T-helper 1 cell treated with Interleukin-12 subunit alpha and Interleukin-12 subunit beta and Interleukin-4 antibody, amounts not matched to agents 30 ng/mL and 1 ng/mL, for 36 hours (primary cell): Measurements from ENCODE around the gene MC3R. TPM values are rescaled to one million over a fixed set of nuclear protein-coding genes. Genes with fewer than 3 reads are reported as not detected.
"Not testable (repeated sequence)": the region's sequence is repeated elsewhere in the genome, so short reads cannot be mapped to it uniquely, and the experiment has no call there.

Experiments used
- intact Hi-C: fragments of 100-400 bp; cut with micrococcal nuclease; formaldehyde crosslinking; loops from one replicate; pipeline ENCODE4 v1.15.1; 2024
- total RNA-seq: library from RNA; stranded (reverse); gene quantifications from 2 replicates; pipeline ENCODE4 v1.2.3, GENCODE V29; 2022

Gene MC3R
- not detected in 2 replicates for total RNA-seq

GRCh38 chr20:56247954-56248782, at the start of gene MC3R:
Gene MC3R, plus strand, starts transcription at chr20:56248732. Its CDS starts 112 bp downstream, at chr20:56248844.
- intact Hi-C loops, result loop anchor here (1.0 to 10.0 kb wide), 4 partner anchors 96 to 1583 kb away; no protein-coding TSS in a partner anchor

- intact Hi-C loops, result no loop called here
Observed at GRCh38 chr20:56200456-56200855, 48.1 kb upstream of the MC3R start.

GRCh38 chr20:56202493-56203077, 45.9 kb upstream of the MC3R start:
- intact Hi-C loops, result no loop called here

GRCh38 chr20:56204206-56204605, 44.3 kb upstream of the MC3R start:
- intact Hi-C loops, result no loop called here

GRCh38 chr20:56205346-56205745, 43.2 kb upstream of the MC3R start:
- intact Hi-C loops, result no loop called here

GRCh38 chr20:56207656-56208055, 40.9 kb upstream of the MC3R start:
- intact Hi-C loops, result no loop called here

- intact Hi-C loops, result no loop called here
Observed at GRCh38 chr20:56208121-56208520, 40.4 kb upstream of the MC3R start.

GRCh38 chr20:56211051-56211450, 37.5 kb upstream of the MC3R start:
- intact Hi-C loops, result no loop called here

- intact Hi-C loops, result no loop called here
Observed at GRCh38 chr20:56212091-56212490, 36.4 kb upstream of the MC3R start.

- intact Hi-C loops, result no loop called here
Observed at GRCh38 chr20:56213321-56213720, 35.2 kb upstream of the MC3R start.

GRCh38 chr20:56215115-56215514, 33.4 kb upstream of the MC3R start:
- intact Hi-C loops, result no loop called here

GRCh38 chr20:56217829-56218228, 30.7 kb upstream of the MC3R start:
- intact Hi-C loops, result no loop called here

- intact Hi-C loops, result not testable (repeated sequence)
Observed at GRCh38 chr20:56221186-56221585, 27.3 kb upstream of the MC3R start.

GRCh38 chr20:56222201-56222600, 26.3 kb upstream of the MC3R start:
- intact Hi-C loops, result no loop called here

GRCh38 chr20:56222945-56223344, 25.6 kb upstream of the MC3R start:
- intact Hi-C loops, result no loop called here

- intact Hi-C loops, result no loop called here
Observed at GRCh38 chr20:56223352-56223751, 25.2 kb upstream of the MC3R start.

GRCh38 chr20:56228021-56228420, 20.5 kb upstream of the MC3R start:
- intact Hi-C loops, result no loop called here

GRCh38 chr20:56229812-56230211, 18.7 kb upstream of the MC3R start:
- intact Hi-C loops, result no loop called here

- intact Hi-C loops, result no loop called here
Observed at GRCh38 chr20:56234110-56234509, 14.4 kb upstream of the MC3R start.

- intact Hi-C loops, result no loop called here
Observed at GRCh38 chr20:56237335-56237734, 11.2 kb upstream of the MC3R start.

GRCh38 chr20:56244259-56244658, 4.3 kb upstream of the MC3R start:
- intact Hi-C loops, result loop anchor here (10.0 kb wide), 1 partner anchor 1579 kb away; no protein-coding TSS in a partner anchor

- intact Hi-C loops, result loop anchor here (5.0 to 10.0 kb wide), 3 partner anchors 272 to 1581 kb away; no protein-coding TSS in a partner anchor
Observed at GRCh38 chr20:56245761-56246160, 2.8 kb upstream of the MC3R start.
